ES-I3 (cell line): ENCODE measurements around the gene PROSER2.
"Not testable (repeated sequence)": the region's sequence is repeated elsewhere in the genome, so short reads cannot be mapped to it uniquely, and the experiment has no call there.

ENCODE experiments used
- H3K36me3 ChIP-seq: 2 replicates; pipeline ENCODE4 v1.6.1; 2013; ENCODE audit warnings: mild to moderate bottlenecking, low read length, control low read depth, moderate library complexity; ENCODE audit not compliant: insufficient read depth
- H3K4me1 ChIP-seq: 2 replicates; pipeline ENCODE4 v1.6.1; 2013; ENCODE audit warnings: mild to moderate bottlenecking, control low read depth, low read length; ENCODE audit not compliant: insufficient read depth
- H3K9ac ChIP-seq: 2 replicates; pipeline ENCODE4 v1.6.1; 2013; ENCODE audit warnings: low read depth, mild to moderate bottlenecking, low read length, moderate library complexity
- H3K9me3 ChIP-seq: 2 replicates; pipeline ENCODE4 v1.6.1; 2013; ENCODE audit warnings: mild to moderate bottlenecking, low read length, moderate library complexity; ENCODE audit not compliant: control insufficient read depth, insufficient read depth

The PROSER2 gene

GRCh38 chr10:11885437-11886137 lies 62.4 kb downstream of the PROSER2 start:
- H3K4me1 ChIP-seq: no peaks in the 10 kb centered on the region; the same call in 1 of the 2 replicates
- H3K9me3 ChIP-seq: no peaks in the 10 kb centered on the region
- H3K9ac ChIP-seq: no peak overlapping the region
- no peaks in the 10 kb centered on the region for H3K36me3 ChIP-seq

DNA sequence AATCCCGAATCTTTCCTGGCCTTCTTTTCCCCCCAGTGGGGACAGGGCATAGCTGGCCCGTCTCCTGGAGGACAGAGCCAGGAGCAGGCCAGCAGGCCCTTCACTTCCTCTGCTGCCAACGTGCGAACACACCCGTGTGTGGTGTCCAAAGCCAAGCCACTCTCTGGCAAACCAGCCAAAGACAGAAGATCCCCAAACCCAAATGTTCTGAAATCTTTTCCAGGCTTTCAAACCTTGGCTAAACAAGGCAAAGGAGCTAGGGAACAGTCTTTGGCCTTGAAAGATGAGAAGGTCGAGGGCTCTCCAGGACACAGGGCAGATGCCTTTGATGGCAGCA lies 63.0 kb downstream of the PROSER2 start:
- Histone ChIP-seq H3K36me3 (no peaks in the 10 kb centered on the region), H3K4me1 (no peaks in the 10 kb centered on the region; the same call in 1 of the 2 replicates), H3K9me3 (no peaks in the 10 kb centered on the region), H3K9ac (no peak overlapping the region)

GRCh38 chr10:11886851-11887250 lies 63.7 kb downstream of the PROSER2 start:
- no peak overlapping the region for H3K9ac ChIP-seq
- no peaks in the 10 kb centered on the region; the same call in 1 of the 2 replicates for H3K4me1 ChIP-seq
- H3K9me3 ChIP-seq: no peaks in the 10 kb centered on the region
- H3K36me3 ChIP-seq: no peaks in the 10 kb centered on the region

DNA sequence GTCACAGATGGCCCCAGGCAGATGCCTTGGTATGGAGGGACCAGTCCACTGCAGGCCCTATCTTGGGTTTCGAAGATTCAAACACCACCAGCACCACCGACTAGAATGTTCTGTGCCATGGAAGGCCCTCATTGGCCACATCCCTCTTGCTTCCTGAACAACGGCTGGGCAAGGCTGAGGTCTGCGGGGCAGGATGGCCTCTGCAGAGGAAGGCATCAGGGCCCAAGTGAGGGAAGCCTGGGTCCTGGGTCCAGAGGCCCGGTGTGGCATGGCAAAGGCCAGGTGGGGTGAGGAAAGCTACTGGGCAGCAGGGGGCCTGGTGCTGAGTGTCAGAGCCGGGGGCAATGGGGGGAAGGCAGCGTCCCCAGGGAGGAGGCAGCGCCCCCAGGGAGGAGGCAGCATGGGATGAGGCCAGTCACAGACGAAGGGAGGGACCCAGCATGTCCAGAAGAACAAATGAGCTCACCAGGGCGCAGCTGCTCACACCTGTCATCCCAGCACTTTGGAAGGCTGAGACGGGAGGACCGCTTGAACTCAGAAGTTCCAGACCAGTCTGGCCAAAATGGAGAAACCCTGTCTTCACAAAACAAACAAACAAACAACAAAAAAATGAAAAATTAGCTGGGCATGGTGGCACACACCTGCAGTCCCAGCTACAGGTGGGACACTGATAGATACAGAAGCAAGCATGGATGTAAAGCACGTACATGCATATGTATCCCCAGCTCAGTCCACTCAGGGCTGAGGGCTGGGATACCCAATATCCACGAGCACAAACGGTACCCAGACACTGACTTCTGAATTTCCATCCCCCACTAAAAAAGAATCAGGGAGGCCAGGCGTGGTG lies 64.4 kb downstream of the PROSER2 start:
- no peaks in the 10 kb centered on the region for H3K36me3 ChIP-seq
- no peaks in the 10 kb centered on the region for H3K9me3 ChIP-seq
- H3K9ac ChIP-seq: no peak overlapping the region
- no peaks in the 10 kb centered on the region for H3K4me1 ChIP-seq

DNA sequence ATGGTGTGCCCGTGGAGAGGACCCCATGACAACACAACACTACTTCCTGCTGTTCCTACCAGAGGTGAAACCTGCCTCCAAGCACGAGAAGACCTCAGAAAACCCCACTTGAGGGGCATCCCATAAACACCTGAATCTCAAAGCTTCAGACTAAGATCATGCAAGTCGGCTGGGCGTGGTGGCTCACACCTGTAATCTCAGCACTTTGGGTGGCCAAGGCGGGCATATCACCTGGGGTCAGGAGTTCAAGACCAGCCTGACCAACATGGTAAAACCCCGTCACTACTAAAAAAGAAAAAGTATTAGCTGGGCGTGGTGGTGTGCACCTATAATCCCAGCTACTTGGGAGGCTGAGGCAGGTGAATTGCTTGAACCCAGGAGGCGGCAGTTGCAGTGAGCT lies 66.1 kb downstream of the PROSER2 start:
- H3K4me1 ChIP-seq, H3K36me3 ChIP-seq, H3K9ac ChIP-seq, H3K9me3 ChIP-seq: not testable (repeated sequence)

GRCh38 chr10:11891776-11892486 lies 68.8 kb downstream of the PROSER2 start:
- Histone ChIP-seq H3K36me3 (no peaks in the 10 kb centered on the region), H3K9me3 (no peaks in the 10 kb centered on the region), H3K4me1 (no peaks in the 10 kb centered on the region), H3K9ac (no peak overlapping the region)

DNA sequence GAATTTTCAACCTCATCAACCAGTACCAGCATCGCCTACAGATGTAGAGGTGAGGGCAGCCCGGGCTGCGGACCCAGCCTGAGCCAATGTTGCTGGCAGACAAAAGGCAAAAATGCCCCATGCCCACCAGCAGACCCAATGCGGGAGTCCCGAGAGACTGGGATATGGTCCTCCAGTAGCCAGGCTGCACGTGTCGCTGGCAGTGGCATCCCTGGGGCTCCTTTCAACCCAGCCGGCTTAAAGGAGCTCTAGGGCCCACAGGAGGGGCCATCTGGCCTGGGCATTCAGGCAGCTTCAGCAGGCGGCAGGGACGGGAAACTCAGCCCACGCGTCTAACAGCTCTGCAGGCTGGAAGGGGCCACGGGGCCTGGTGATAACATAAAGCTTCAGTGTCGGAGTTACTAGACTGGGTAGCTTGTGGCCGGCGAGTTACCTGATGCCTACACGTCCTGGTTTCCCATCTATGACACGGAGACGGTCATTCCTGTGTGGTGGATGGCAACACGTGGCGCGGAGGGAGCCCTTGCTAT lies 70.7 kb downstream of the PROSER2 start:
- no peak overlapping the region for H3K9ac ChIP-seq

DNA sequence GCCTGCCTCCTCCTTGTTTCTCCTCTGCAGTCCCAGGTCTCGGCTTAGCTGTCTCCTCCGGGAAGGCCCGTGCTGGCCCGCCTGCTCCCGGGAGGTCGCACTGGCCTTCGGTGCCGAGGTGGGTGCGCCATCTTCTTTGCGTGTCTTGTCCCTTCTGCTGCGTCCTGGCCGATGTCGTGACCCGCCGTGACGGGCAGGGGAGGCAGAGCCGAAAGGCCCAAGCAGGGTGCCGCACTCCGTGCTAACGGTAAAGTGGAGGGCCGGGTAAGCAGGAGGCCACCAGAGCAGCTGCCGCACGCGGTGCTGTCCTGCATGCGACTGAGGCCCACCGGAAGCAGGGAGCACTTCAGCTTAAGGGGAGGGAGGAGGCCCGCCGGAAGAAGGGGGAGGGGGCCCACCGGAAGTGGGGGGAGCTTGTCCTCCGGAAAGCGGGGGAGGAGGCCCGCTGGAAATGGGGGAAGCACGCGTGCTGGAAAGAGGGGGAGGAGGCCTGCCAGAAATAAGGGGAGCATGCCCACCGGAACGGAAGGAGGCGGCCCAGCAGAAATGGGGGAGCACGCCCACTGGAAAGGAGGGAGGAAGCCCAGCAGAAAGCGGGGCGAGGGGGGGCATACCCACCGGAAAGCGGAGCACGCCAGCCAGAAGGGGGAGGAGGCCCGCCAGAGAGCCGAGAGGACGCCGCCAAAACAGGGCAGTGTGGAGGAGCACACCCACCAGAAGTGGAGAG lies 71.4 kb downstream of the PROSER2 start:
- Histone ChIP-seq H3K4me1 (peaks cover 9% of the 10 kb centered on the region; the same call in 1 of the 2 replicates), H3K9me3 (no peaks in the 10 kb centered on the region), H3K36me3 (no peaks in the 10 kb centered on the region), H3K9ac (no peak overlapping the region)

More for the DNA sequence above, 70.7 kb downstream of the PROSER2 start:
- H3K36me3 ChIP-seq: no peaks in the 10 kb centered on the region
- no peaks in the 10 kb centered on the region for H3K9me3 ChIP-seq
- H3K4me1 ChIP-seq: peaks cover 9% of the 10 kb centered on the region; the same call in 1 of the 2 replicates

GRCh38 chr10:11895108-11895466 lies 71.9 kb downstream of the PROSER2 start:
- Histone ChIP-seq H3K9ac (no peak overlapping the region), H3K4me1 (peaks cover 9% of the 10 kb centered on the region; the same call in 1 of the 2 replicates), H3K36me3 (no peaks in the 10 kb centered on the region), H3K9me3 (no peaks in the 10 kb centered on the region)

- Histone ChIP-seq H3K36me3 (no peaks in the 10 kb centered on the region), H3K9me3 (no peaks in the 10 kb centered on the region), H3K4me1 (peaks cover 9% of the 10 kb centered on the region; the same call in 1 of the 2 replicates), H3K9ac (no peak overlapping the region)
These were observed 72.4 kb downstream of the PROSER2 start for GRCh38 chr10:11895598-11895997.

GRCh38 chr10:11896549-11897200 lies 73.5 kb downstream of the PROSER2 start:
- Histone ChIP-seq H3K9me3 (no peaks in the 10 kb centered on the region), H3K36me3 (no peaks in the 10 kb centered on the region), H3K9ac (no peak overlapping the region), H3K4me1 (peaks cover 12% of the 10 kb centered on the region; the same call in 1 of the 2 replicates)

GRCh38 chr10:11898033-11898371 lies 74.8 kb downstream of the PROSER2 start:
- Histone ChIP-seq H3K9me3 (no peaks in the 10 kb centered on the region), H3K9ac (no peak overlapping the region)

GRCh38 chr10:11898372-11899066 lies 75.4 kb downstream of the PROSER2 start:
- Histone ChIP-seq H3K9me3 (no peaks in the 10 kb centered on the region), H3K9ac (no peak overlapping the region), H3K36me3 (no peaks in the 10 kb centered on the region), H3K4me1 (peaks cover 16% of the 10 kb centered on the region; the same call in 1 of the 2 replicates)

More at GRCh38 chr10:11898033-11898371, 74.8 kb downstream of the PROSER2 start:
- Histone ChIP-seq H3K4me1 (peaks cover 16% of the 10 kb centered on the region; the same call in 1 of the 2 replicates), H3K36me3 (no peaks in the 10 kb centered on the region)
